ENCODE measurements around the gene CORT. TPM values are rescaled to one million over a fixed set of nuclear protein-coding genes. Genes with fewer than 3 reads are reported as not detected.

Gene CORT
- total and polyA plus RNA-seq, 2 of the 4 experiments (the other 2 are of a cell fraction): 0.10 TPM; not detected in 1

DNA sequence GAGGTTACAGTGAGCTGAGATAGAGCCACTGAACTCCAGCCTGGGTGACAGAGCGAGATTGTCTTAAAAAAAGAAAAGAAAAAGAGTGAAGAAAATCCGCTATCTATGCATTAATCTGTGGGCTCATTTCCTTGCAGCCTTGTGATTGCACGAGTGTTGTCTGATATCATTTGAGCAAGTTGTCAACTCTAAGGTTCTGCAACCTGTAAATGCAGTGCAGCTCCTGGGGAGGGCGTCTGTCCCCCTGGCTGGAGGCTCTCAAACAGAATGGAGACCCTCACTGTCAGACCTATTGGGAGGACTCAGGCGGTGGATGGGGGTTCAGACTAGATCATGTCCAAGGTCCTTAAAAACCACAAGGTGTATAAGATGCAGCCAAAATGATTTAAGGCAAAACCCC is 6.2 kb downstream of the CORT start:
- H4K8ac ChIP-seq (ENCODE audit: low read depth in 2 of 2, low read length in 2 of 2): no peak overlapping the region
- H4K91ac ChIP-seq (ENCODE audit: insufficient read depth, low read depth, low read length): no peak overlapping the region
- no peak overlapping the region for H3K27ac ChIP-seq (ENCODE audit: insufficient read depth, low read length)
- peaks cover 2% of the 10 kb centered on the region; the same call in 1 of the 2 replicates for H3K36me3 ChIP-seq (ENCODE audit: control insufficient read depth, insufficient read depth, low read length)
- no peak overlapping the region for H4K5ac ChIP-seq (ENCODE audit: low read depth, low read length)
- no peak overlapping the region for H2BK15ac ChIP-seq (ENCODE audit: low read depth, low read length)
- no peaks in the 10 kb centered on the region for H4K20me1 ChIP-seq (ENCODE audit: insufficient read depth, low read length)
- no TSS peak for BruUV-seq (replicated peaks)
- POLR2A ChIA-PET (ENCODE audit: unreplicated experiment): interaction anchor here (0.6 kb wide), 1 partner anchor 10 kb away, joined by 4 read pairs; no protein-coding TSS in a partner anchor
- peaks cover 3% of the 10 kb centered on the region; the same call in 1 of the 2 replicates for H3K4me1 ChIP-seq (ENCODE audit: control insufficient read depth, insufficient read depth, low read length)
- H2BK5ac ChIP-seq (ENCODE audit: low read depth, low read length, poor library complexity, severe bottlenecking): no peak overlapping the region
- H2AK9ac ChIP-seq (replicated peaks; ENCODE audit: low read depth, low read length, poor library complexity): no peak overlapping the region
- in situ Hi-C loops (cut with MboI; ENCODE audit: low sequenced_read_pairs): no loop called here
- no peak overlapping the region for H3K14ac ChIP-seq (replicated peaks; ENCODE audit: low read depth, low read length)
- no peaks in the 10 kb centered on the region; a peak in 1 of 4 replicates for H3K79me1 ChIP-seq (ENCODE audit: low read depth in 1 of 2, low read length in 2 of 2)
- CTCF ChIA-PET: no interaction called here
- H3K56ac ChIP-seq (ENCODE audit: extremely low read depth, insufficient read depth, low read length): no peak overlapping the region
- 100% methylated on average over 2 of the region's 5 CpGs; no CpG with 5 or more reads in 1 of the 2 experiments for WGBS, 2 experiments (ENCODE audit: extremely low coverage in 2 of 2, insufficient read length in 1 of 2)
- no peak overlapping the region for H3K23ac ChIP-seq (ENCODE audit: low read depth, low read length)
- ATAC-seq (ENCODE audit: low read depth) (no peak), DNase-seq (no peak)
- no peak overlapping the region for H3K18ac ChIP-seq (ENCODE audit: low read depth, low read length)
- no peak overlapping the region for H3K4ac ChIP-seq (ENCODE audit: low read depth, low read length)
- no peak overlapping the region for H3K4me2 ChIP-seq (ENCODE audit: low read depth, low read length)
- no peak overlapping the region for H3K4me3 ChIP-seq (ENCODE audit: insufficient read depth, low read depth, low read length)
- dilution Hi-C loops (cut with HindIII; ENCODE audit: low sequenced_read_pairs, unreplicated experiment): no loop called here
- no peaks in the 10 kb centered on the region for H3K27me3 ChIP-seq (ENCODE audit: control insufficient read depth, insufficient read depth, low read length)
- no peak overlapping the region for H2BK120ac ChIP-seq (ENCODE audit: low read depth, low read length)
- H3K9me1 ChIP-seq (ENCODE audit: insufficient read depth, low read length): no peaks in the 10 kb centered on the region; the same call in 1 of the 2 replicates
- no peak overlapping the region for H2AK5ac ChIP-seq (ENCODE audit: low read depth, low read length)
- no peak overlapping the region for H2BK20ac ChIP-seq (ENCODE audit: low read depth, low read length)
- intact Hi-C loops (cut with micrococcal nuclease): no loop called here
- no peak overlapping the region for H2AFZ ChIP-seq (replicated peaks; ENCODE audit: low read length, poor library complexity)
- no peak overlapping the region for H3K9ac ChIP-seq (ENCODE audit: low read depth, low read length)
- H3K9me3 ChIP-seq (ENCODE audit: control insufficient read depth, insufficient read depth, low read length): no peaks in the 10 kb centered on the region
- TF ChIP-seq RFX5 (IDR thresholded peaks at IDR 0.05; ENCODE audit: low read depth, low read length) (no peak), RAD21 (IDR thresholded peaks at IDR 0.05; ENCODE audit: low read length) (no peak), CHD1 (IDR thresholded peaks at IDR 0.05; ENCODE audit: low read depth, low read length) (no peak), CEBPB (IDR thresholded peaks at IDR 0.05; ENCODE audit: low read depth, low read length) (no peak), BHLHE40 (IDR thresholded peaks at IDR 0.05; ENCODE audit: low read depth, low read length) (no peak), POLR2A (IDR thresholded peaks at IDR 0.05; ENCODE audit: low read depth, low read length) (no peak), MAFK (IDR thresholded peaks at IDR 0.05; ENCODE audit: low read depth, low read length) (no peak), NFE2L2 (IDR thresholded peaks at IDR 0.05; ENCODE audit: low read depth, low read length) (no peak), FOS (IDR thresholded peaks at IDR 0.05; ENCODE audit: low read depth, low read length) (no peak), SMC3 (IDR thresholded peaks at IDR 0.05; ENCODE audit: low read depth, low read length) (no peak)
- TF ChIP-seq, protein P1, sequence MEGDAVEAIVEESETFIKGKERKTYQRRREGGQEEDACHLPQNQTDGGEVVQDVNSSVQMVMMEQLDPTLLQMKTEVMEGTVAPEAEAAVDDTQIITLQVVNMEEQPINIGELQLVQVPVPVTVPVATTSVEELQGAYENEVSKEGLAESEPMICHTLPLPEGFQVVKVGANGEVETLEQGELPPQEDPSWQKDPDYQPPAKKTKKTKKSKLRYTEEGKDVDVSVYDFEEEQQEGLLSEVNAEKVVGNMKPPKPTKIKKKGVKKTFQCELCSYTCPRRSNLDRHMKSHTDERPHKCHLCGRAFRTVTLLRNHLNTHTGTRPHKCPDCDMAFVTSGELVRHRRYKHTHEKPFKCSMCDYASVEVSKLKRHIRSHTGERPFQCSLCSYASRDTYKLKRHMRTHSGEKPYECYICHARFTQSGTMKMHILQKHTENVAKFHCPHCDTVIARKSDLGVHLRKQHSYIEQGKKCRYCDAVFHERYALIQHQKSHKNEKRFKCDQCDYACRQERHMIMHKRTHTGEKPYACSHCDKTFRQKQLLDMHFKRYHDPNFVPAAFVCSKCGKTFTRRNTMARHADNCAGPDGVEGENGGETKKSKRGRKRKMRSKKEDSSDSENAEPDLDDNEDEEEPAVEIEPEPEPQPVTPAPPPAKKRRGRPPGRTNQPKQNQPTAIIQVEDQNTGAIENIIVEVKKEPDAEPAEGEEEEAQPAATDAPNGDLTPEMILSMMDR (conservative IDR thresholded peaks at IDR 0.05; ENCODE audit: low read depth, low read length): no peak
